ENCODE measurements around the gene AFAP1.

Gene AFAP1

DNA sequence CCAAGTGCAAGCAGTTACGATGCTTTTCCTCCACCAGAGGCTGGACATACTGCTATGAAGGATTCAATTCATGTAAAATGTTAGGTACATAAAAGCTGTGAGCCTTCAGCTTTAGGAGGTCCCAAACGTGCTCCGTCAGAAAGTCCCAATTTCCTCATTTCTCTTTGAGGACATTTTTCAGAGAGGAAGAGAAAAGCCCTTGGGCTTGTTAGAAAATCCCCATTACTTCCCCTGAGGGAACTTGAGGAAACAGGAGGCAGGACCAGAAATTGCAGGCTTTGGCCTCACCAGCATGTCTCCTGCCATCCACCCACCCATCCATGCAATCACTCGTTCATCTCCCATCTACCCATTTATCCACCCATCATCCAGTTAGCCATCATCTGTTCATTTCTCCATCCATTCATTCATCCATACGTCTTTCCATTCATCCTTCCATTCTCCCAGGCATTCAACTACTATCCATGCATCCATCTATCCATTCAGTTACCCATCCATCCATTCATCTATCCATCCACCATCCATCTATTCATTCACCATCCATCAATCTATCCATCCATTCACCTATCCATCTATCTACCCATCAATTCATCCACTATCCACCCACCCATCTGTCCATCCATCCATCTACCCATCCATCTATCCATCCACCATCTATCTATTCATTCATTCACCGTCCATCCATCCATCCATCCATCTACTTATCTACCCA lies 223.5 kb downstream of the AFAP1 start:
- no peak for DNase-seq (ENCODE audit: low spot score)

- DNase-seq (ENCODE audit: low spot score) = no peak
Observed at GRCh38 chr4:7715271-7716009, 224.2 kb downstream of the AFAP1 start.

DNA sequence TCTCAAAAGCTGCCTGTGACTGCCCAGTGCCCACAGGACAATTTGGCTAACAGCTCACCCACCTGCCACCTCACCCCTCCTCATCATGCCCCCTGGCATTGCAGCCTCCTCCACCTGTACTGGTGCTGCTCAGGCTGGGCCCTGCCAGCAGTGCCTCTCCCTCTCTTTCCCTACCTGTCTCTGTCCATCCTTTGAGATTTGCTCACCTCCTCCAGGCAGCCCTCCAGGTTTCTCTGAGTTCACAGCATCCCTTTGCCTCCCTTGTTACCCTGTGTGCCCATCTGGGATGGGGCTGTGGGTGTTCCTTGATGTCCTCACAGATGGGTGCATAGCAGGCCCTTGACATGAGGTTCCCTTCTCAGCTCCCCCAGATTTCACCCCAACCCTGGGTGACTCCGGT lies 224.9 kb downstream of the AFAP1 start:
- DNase-seq (ENCODE audit: low spot score) = no peak

DNA sequence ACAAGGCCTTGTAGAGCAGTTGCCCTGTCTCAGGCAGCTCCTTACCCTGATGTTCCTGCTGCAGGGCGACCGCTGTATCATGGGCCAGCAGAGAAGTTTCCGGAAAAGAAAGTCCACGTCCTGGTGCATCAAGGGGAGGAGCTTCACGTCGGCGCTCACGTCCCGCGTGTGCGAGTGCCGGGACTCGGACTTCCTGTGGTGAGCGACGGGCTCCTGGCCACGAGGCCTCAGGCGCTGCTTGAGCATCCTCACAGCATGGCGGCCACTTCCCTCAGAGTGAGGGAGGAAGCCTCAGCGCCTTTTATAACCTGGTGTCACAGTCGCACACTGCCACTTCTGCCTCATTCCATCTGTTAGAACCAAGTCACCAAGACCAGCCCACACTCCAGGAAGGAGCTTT lies 225.5 kb downstream of the AFAP1 start:
- no peak for DNase-seq (ENCODE audit: low spot score)

GRCh38 chr4:7713757-7714156 lies 225.9 kb downstream of the AFAP1 start:
- DNase-seq (ENCODE audit: low spot score) = no peak

- no peak for DNase-seq (ENCODE audit: low spot score)
Observed at GRCh38 chr4:7712021-7712671, 227.5 kb downstream of the AFAP1 start.

DNA sequence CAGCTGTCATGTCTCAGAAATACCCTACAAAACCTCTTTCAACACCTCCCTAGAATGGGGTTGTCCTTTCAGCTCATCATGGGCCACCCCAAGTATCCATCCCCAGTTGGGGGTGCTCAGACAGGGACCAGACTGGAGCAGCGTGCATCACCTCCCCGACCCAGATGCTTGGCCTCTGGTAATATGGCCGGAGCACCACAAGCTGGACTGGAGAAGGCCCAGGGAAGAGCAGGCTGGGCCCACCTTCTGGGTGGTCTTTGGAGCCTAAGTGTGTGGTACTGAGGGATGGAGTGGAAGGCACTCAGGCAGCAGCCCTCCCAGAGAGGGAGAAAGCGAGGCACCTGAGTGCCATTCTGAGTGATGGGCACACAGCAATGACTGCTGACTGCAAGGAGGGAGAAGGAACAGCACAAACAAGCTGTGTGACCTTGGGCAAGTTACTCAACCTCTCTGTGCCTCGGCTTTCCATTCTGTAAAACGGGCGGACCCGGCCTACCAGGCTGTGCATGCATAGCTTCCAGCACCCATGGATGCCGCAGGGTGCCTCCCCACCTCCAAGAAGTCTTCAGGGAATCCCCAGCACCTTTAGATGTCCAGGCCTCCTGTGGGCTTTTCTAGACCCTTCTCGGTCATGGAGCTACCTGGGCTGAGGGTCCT lies 228.2 kb downstream of the AFAP1 start:
- DNase-seq (ENCODE audit: low spot score) = no peak

DNA sequence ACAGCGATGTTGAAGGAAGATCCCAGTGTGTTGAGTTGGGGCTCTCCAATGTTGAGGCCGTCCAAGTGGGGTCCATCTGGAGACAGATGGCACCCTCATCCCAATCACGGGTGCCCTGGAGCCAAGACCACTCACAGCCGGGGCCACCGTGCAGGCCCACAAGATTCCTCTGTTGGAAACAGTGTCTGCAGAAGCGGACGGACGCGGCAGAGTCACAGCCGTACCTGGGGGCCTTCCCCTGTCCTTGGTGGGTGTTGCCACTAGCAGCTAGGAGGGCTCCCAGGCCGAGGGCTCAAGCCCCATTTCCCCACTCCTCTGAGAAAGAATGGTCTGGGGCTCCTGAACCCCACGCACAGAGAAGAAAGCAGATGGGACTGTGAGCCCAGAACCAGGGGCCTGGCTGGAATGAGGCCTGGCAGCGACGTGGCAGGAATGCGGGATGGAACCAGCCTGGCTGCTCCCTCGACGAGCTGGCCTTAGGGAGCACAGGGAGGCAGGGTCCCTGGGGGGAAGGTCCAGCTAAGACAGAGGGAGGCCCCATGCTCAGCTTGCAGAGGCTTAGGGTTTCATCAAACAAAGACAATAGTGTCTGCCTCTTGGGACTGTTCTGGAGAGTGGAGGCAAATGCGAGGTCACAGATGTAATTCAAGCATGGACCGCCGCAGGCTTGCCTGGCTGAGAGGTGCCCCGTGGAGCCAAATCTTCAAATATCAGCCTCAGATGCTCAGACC lies 228.9 kb downstream of the AFAP1 start:
- no peak for DNase-seq (ENCODE audit: low spot score)

DNA sequence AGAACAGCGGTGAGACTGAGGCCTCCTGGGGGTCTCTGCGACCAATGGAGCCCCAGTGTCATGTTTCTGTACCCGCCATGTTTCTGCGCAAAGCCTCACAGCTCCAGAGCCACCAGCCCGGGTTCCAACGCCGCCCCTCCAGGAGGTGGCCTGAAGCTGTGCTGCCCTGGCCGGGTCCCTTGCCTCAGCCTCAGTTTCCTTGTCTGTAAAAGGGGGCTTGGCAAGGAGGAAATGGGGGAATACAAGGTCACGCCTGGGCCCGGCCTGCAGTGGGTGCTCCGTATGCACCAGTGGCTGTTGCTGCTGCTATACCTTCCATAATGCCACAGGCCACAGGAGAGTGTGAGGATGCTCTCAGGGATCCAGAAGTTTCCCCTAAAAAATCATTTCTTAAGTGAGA lies 229.5 kb downstream of the AFAP1 start:
- no peak for DNase-seq (ENCODE audit: low spot score)

- DNase-seq (ENCODE audit: low spot score) = no peak
Observed at GRCh38 chr4:7709431-7709830, 230.2 kb downstream of the AFAP1 start.

DNA sequence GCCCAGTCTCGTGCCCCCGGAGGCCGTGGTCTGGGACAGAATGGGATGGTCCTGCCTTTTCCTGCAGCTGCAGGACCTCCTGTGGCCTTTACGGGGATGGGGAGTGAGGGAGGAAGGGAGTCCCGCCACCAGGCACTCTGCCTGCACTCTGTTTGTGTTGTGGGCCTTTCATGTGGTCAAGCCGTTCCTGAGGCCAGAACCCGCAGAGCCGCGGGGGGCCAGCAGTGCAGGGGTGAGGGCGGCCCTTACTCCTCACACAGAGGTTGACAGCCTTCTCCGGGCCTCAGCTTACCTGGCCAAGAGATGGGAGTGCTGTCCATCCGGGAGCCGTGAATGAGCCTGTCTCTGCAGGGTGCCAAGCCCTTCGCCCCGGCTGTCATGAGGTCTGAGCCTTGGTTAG lies 230.7 kb downstream of the AFAP1 start:
- DNase-seq (ENCODE audit: low spot score) = no peak

All from kidney capillary endothelial cell (primary cell).